Gastroesophageal sphincter (tissue), 2 donors: ENCODE measurements around the gene THOC6.

ENCODE experiments used
- POLR2A ChIP-seq, 2 donors: fragments of 450-650 bp; IDR thresholded peaks; one replicate each; pipeline ENCODE4 v1.6.1; 2017; ENCODE audit warnings: antibody characterized with exemption in 2 of 2, mild to moderate bottlenecking in 2 of 2, moderate library complexity in 1 of 2
- POLR2AphosphoS5 ChIP-seq: sonication (generic); formaldehyde crosslinking; IDR thresholded peaks from one replicate; pipeline ENCODE4 v1.6.1; 2017; ENCODE audit warnings: antibody characterized with exemption

DNA sequence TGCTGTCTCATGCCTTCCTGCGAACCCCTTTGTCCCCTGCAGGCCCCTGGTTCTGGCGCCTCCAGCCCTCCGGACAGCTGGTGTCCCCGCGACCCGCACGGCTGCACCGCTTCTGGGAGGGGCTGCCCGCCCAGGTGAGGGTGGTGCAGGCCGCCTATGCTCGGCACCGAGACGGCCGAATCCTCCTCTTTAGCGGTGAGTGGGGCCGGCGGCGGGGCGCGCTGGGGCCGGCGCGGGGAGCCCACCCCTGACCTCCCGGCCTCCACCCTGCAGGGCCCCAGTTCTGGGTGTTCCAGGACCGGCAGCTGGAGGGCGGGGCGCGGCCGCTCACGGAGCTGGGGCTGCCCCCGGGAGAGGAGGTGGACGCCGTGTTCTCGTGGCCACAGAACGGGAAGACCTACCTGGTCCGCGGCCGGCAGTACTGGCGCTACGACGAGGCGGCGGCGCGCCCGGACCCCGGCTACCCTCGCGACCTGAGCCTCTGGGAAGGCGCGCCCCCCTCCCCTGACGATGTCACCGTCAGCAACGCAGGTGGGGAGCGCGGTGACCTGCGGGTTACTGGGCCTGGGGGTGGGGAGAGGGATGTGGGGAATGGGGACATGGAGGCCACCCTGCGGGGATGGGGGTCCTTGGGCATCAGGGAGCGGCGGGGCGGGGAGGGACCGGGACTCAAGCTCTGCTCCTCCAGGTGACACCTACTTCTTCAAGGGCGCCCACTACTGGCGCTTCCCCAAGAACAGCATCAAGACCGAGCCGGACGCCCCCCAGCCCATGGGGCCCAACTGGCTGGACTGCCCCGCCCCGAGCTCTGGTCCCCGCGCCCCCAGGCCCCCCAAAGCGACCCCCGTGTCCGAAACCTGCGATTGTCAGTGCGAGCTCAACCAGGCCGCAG lies 34.5 kb downstream of the THOC6 start:
- TF ChIP-seq POLR2A (IDR thresholded peaks at IDR 0.05) (no peak), POLR2AphosphoS5 (no peak)
